SU-DHL-6 (cell line): Measurements from ENCODE around the gene CCNJL.

ENCODE experiments used
- CTCF ChIP-seq: fragments of 200-600 bp; sonication (generic); IDR thresholded peaks from one replicate; pipeline ENCODE4 v1.5.1; 2017; ENCODE audit warnings: antibody characterized with exemption, mild to moderate bottlenecking, low read length, moderate library complexity; ENCODE audit not compliant: insufficient read depth, poor library complexity, severe bottlenecking
- EZH2phosphoT487 ChIP-seq: fragments of 200-600 bp; sonication (generic), shearing (Covaris generic); conservative IDR thresholded peaks from 2 replicates; pipeline ENCODE4 v1.6.1; 2018; ENCODE audit warnings: mild to moderate bottlenecking, antibody characterized with exemption, low read length, moderate library complexity, mixed read lengths

- TF ChIP-seq CTCF (no peak), EZH2phosphoT487 (no peak)
Observed at GRCh38 chr5:160285316-160285715, 27.0 kb downstream of the CCNJL start.
